CD14-positive monocyte (primary cell): ENCODE data around the gene BCL7B. TPM values are rescaled to one million over a fixed set of nuclear protein-coding genes. Genes with fewer than 3 reads are reported as not detected.

Source experiments
- DNase-seq, 3 donors: peaks; one replicate each; pipeline ENCODE4 v3.0.0-alpha.2; 2011 to 2022
- H2AFZ ChIP-seq: 2 replicates; pipeline ENCODE4 v1.6.0; 2012; ENCODE audit warnings: mild to moderate bottlenecking, low read depth, low read length, inconsistent platforms; ENCODE audit not compliant: insufficient read depth, poor library complexity, severe bottlenecking
- H3K27ac ChIP-seq, 2 donors: 1 replicate in 1 of 2; 2 replicates in 1 of 2; pipeline ENCODE4 v1.5.1; 2012 to 2013; ENCODE audit warnings: low read length in 2 of 2, control low read depth in 1 of 2, inconsistent platforms in 1 of 2, low read depth in 1 of 2, mild to moderate bottlenecking in 1 of 2
- H3K27me3 ChIP-seq, 2 donors: one replicate each; pipeline versions ENCODE4 v1.6.0 to v1.6.1; 2011 to 2013; ENCODE audit warnings: low read length in 2 of 2; ENCODE audit not compliant: control insufficient read depth in 2 of 2, insufficient read depth in 2 of 2
- H3K36me3 ChIP-seq, 2 donors: replicated peaks in 1 of 2; 1 replicate in 1 of 2; 2 replicates in 1 of 2; pipeline versions ENCODE4 v1.5.1 to v1.6.1; 2012 to 2013; ENCODE audit warnings: low read length in 2 of 2, control low read depth in 1 of 2, inconsistent platforms in 1 of 2, mild to moderate bottlenecking in 1 of 2; ENCODE audit not compliant: insufficient read depth in 2 of 2, control insufficient read depth in 1 of 2
- H3K4me1 ChIP-seq, 2 donors: 1 replicate in 1 of 2; 2 replicates in 1 of 2; pipeline versions ENCODE4 v1.5.1 to v1.6.1; 2012 to 2013; ENCODE audit warnings: low read length in 2 of 2, control low read depth in 1 of 2, inconsistent platforms in 1 of 2, mild to moderate bottlenecking in 1 of 2, moderate library complexity in 1 of 2; ENCODE audit not compliant: insufficient read depth in 2 of 2, control insufficient read depth in 1 of 2
- H3K4me2 ChIP-seq: replicated peaks from 2 replicates; pipeline ENCODE3; 2012; ENCODE audit warnings: low read length, moderate library complexity, mild to moderate bottlenecking; ENCODE audit not compliant: poor library complexity, severe bottlenecking; ENCODE audit errors: extremely low read depth
- H3K4me3 ChIP-seq, 3 experiments: fragments of 200-600 bp in 1 of 3; sonication (generic) in 1 of 3; replicated peaks in 1 of 3; 1 replicate in 2 of 3; 2 replicates in 1 of 3; pipeline ENCODE4 v1.5.1; 2011 to 2013; ENCODE audit warnings: low read length in 3 of 3, mild to moderate bottlenecking in 3 of 3, control low read depth in 2 of 3, low read depth in 2 of 3, inconsistent platforms in 1 of 3, moderate library complexity in 1 of 3
- H3K79me2 ChIP-seq: 2 replicates; pipeline ENCODE4 v1.6.0; 2012; ENCODE audit warnings: mild to moderate bottlenecking, control low read depth, inconsistent platforms, low read length, moderate library complexity; ENCODE audit not compliant: insufficient read depth
- H3K9ac ChIP-seq: 2 replicates; pipeline ENCODE4 v1.6.0; 2017; ENCODE audit warnings: low read length, mild to moderate bottlenecking; ENCODE audit not compliant: insufficient read depth, poor library complexity, severe bottlenecking
- H3K9me3 ChIP-seq, 2 donors: replicated peaks in 1 of 2; 1 replicate in 1 of 2; 2 replicates in 1 of 2; pipeline versions ENCODE4 v1.5.1 to v1.6.1; 2012 to 2013; ENCODE audit warnings: low read length in 2 of 2, control low read depth in 1 of 2; ENCODE audit not compliant: control insufficient read depth in 1 of 2, insufficient read depth in 1 of 2
- H4K20me1 ChIP-seq: 2 replicates; pipeline ENCODE4 v1.6.0; 2012; ENCODE audit warnings: mild to moderate bottlenecking, low read length, control low read depth, moderate library complexity; ENCODE audit not compliant: insufficient read depth
- H3K27ac Mint-ChIP-seq, 7 donors: one replicate each; pipeline ENCODE4 v1.8.0; 2020; ENCODE audit warnings: mild to moderate bottlenecking in 7 of 7, mixed read lengths in 7 of 7, moderate library complexity in 6 of 7, inconsistent platforms in 2 of 7
- H3K27me3 Mint-ChIP-seq, 3 donors: one replicate each; pipeline ENCODE4 v1.8.0; 2021 to 2022; ENCODE audit warnings: low read depth in 3 of 3, mild to moderate bottlenecking in 3 of 3, mixed read lengths in 3 of 3, moderate library complexity in 3 of 3, inconsistent platforms in 1 of 3
- H3K36me3 Mint-ChIP-seq, 2 donors: one replicate each; pipeline ENCODE4 v1.8.0; 2020; ENCODE audit warnings: mixed read lengths in 2 of 2, inconsistent platforms in 1 of 2, mild to moderate bottlenecking in 1 of 2
- H3K4me1 Mint-ChIP-seq: one replicate; pipeline ENCODE4 v1.8.0; 2020; ENCODE audit warnings: mild to moderate bottlenecking, mixed read lengths
- H3K4me3 Mint-ChIP-seq, 2 donors: one replicate each; pipeline ENCODE4 v1.8.0; 2020; ENCODE audit warnings: mild to moderate bottlenecking in 2 of 2, mixed read lengths in 2 of 2, moderate library complexity in 1 of 2
- H3K9me3 Mint-ChIP-seq, 7 donors: one replicate each; pipeline ENCODE4 v1.8.0; 2020 to 2022; ENCODE audit warnings: mixed read lengths in 7 of 7, mild to moderate bottlenecking in 6 of 7, moderate library complexity in 6 of 7, inconsistent platforms in 2 of 7
- WGBS: methylation state at CpG from one replicate; pipeline ENCODE4 v1.1.5; 2013; ENCODE audit warnings: missing lambda C conversion rate; ENCODE audit not compliant: insufficient coverage; 5-methylcytosine and 5-hydroxymethylcytosine counted together
- intact Hi-C, 2 donors: fragments of 100-400 bp; cut with micrococcal nuclease; formaldehyde crosslinking; loops; one replicate each; pipeline versions ENCODE4 v1.15.0 to v1.15.1; 2023
- polyA plus RNA-seq, 3 donors: library from polyadenylated mRNA; depleted of rRNA in 1 of 3; unstranded in 2 of 3; stranded (reverse) in 1 of 3; fragments of 300-500 nt in 2 of 3; fragments of >200 nt in 1 of 3; fragmentation: Illumina TruSeq in 2 of 3; gene quantifications; 1 replicate in 2 of 3; 2 replicates in 1 of 3; pipeline ENCODE4 v1.2.3, GENCODE V29; 2012 to 2021
- TF ChIP-seq, protein P1 (sequence below): fragments of 200-600 bp; IDR thresholded peaks from one replicate; pipeline ENCODE4 v1.8.0; 2022; ENCODE audit warnings: antibody characterized with exemption, mild to moderate bottlenecking

Gene BCL7B
- polyA plus RNA-seq, 3 donors, result 53.5 to 73.8 (median 68.7) TPM

DNA sequence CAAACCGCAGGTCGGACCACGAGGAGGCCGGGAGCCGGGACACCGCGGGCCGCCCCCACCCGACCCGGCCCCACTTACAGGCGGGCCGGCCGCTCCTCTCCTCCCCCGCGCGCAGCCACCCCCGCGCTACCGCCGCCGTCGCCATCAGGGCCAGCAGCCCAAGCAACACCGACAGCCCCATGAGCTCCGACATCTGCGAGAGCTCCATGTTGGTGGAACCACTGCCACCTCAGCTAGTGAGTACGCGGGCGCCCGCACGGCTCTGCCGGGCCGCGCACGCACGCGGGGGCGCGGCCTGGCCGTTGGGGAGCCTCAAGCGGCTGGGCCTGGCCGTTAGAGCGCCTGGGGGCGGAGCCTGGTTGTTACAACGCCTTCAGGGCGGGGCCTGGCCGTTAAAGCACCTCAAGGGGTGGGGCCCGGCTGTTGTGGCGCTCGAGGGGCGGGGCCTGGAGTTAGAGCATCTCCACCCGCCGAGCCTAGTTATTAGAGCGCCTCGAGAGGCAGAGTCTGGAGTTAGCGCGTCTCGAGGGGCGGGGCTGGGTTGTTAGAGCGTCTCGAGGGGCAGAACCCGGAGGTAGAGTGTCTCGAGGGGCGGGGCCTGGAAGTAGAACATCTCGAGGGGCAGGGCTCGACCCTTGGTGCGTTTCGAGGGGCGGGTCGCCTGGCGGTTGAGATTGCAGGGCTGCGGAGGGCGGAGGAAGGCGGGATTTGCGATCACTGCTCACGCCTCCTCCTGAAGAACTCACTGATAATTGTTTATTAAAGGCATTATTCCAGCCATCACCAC lies 21.0 kb upstream of the BCL7B start, which contains the start of gene TBL2:
Gene TBL2, minus strand, starts transcription at position 238 of the 787 bp plus-strand sequence. Its CDS starts 30 bp downstream, at position 208.
- peak within 1 kb of the TSS; percentile 88 to 94 for H3K4me3 Mint-ChIP-seq
- peaks cover 20 to 23% of the 10 kb centered on the region in 2 donors for H3K36me3 Mint-ChIP-seq
- H3K79me2 ChIP-seq, result peaks cover 45% of the 10 kb centered on the region
- peaks cover 13% of the 10 kb centered on the region for H4K20me1 ChIP-seq
- H3K36me3 ChIP-seq, result peaks cover 14 to 15% of the 10 kb centered on the region in 2 donors
- H3K27me3 ChIP-seq, result no peaks in the 10 kb centered on the region
- peak within 1 kb of the TSS; percentile 98 to 99 (median 99) for H3K27ac Mint-ChIP-seq
- peaks cover 47% of the 10 kb centered on the region for H3K4me1 Mint-ChIP-seq
- H3K9ac ChIP-seq, result peak within 1 kb of the TSS; percentile 84
- H3K9me3 ChIP-seq, result no peaks in the 10 kb centered on the region
- H3K4me1 ChIP-seq, result peaks cover 59 to 69% of the 10 kb centered on the region in 2 donors
- peak; percentile 97 to 100 (median 98) for DNase-seq
- peaks cover 0 to 4% (median 0%) of the 10 kb centered on the region in 7 donors for H3K9me3 Mint-ChIP-seq
- H3K27ac ChIP-seq, result peak within 1 kb of the TSS; percentile 87 to 90
- H3K4me3 ChIP-seq, result peak within 1 kb of the TSS; percentile 80 to 92 (median 91)
- TF ChIP-seq, protein P1, sequence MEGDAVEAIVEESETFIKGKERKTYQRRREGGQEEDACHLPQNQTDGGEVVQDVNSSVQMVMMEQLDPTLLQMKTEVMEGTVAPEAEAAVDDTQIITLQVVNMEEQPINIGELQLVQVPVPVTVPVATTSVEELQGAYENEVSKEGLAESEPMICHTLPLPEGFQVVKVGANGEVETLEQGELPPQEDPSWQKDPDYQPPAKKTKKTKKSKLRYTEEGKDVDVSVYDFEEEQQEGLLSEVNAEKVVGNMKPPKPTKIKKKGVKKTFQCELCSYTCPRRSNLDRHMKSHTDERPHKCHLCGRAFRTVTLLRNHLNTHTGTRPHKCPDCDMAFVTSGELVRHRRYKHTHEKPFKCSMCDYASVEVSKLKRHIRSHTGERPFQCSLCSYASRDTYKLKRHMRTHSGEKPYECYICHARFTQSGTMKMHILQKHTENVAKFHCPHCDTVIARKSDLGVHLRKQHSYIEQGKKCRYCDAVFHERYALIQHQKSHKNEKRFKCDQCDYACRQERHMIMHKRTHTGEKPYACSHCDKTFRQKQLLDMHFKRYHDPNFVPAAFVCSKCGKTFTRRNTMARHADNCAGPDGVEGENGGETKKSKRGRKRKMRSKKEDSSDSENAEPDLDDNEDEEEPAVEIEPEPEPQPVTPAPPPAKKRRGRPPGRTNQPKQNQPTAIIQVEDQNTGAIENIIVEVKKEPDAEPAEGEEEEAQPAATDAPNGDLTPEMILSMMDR, result peak; percentile 4
- peak within 1 kb of the TSS; percentile 95 for H3K4me2 ChIP-seq
- H3K27me3 Mint-ChIP-seq, result no peaks in the 10 kb centered on the region
- intact Hi-C loops, result loop anchor here in 1 of 2 donors (2.0 kb wide), 2 partner anchors 22 to 56 kb away; partner anchors contain the start of genes BAZ1B and BCL7B
- peak within 1 kb of the TSS; percentile 79 for H2AFZ ChIP-seq
- WGBS, result under 1% methylated on average over 60 of the region's 75 CpGs

DNA sequence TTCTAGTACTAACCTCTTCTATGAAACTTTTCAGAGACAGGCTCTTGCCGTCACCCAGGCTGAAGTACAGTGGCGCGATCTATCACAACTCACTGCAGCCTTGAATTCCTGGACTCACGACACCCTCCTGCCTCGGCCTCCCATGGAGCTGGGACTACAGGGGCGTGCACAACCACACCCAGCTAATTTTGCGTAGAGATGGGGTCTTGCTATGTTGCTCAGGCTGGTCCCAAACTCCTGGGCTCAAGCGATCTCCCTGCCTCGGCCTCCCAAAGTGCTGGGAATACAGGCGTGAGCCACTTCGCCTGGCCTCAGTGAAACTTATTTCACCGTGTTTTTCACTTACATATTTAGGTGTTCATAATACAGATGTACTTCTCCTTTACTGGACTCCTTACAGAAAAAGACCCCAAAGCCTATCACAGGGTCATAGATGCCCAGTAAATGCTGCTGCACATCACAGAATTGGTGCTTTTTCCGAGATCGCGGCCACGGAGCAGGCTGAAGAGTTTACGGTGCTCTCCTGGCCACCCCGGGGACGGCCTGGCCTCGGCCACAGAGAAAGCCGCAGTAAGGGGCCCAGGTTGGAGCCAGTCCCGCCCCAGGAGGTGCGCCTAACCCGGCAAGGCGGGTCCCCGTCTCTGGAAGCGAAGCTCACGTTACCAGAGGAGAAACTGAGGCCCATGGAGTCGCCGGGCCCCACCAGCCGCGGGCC lies 20.3 kb upstream of the BCL7B start:
- H3K36me3 ChIP-seq, result peaks cover 21 to 23% of the 10 kb centered on the region in 2 donors
- Mint-ChIP-seq H3K4me3 (peak overlapping the region; percentile 88 to 94), H3K9me3 (peaks cover 0 to 4% (median 0%) of the 10 kb centered on the region in 7 donors), H3K27ac (peak overlapping the region; percentile 75 to 99 (median 88)), H3K4me1 (peaks cover 40% of the 10 kb centered on the region), H3K36me3 (peaks cover 27 to 31% of the 10 kb centered on the region in 2 donors), H3K27me3 (no peaks in the 10 kb centered on the region)
- H3K27me3 ChIP-seq, result no peaks in the 10 kb centered on the region
- peak overlapping the region; percentile 87 to 90 for H3K27ac ChIP-seq
- peaks cover 19% of the 10 kb centered on the region for H4K20me1 ChIP-seq
- peak overlapping the region; percentile 79 for H2AFZ ChIP-seq
- peaks cover 52% of the 10 kb centered on the region for H3K79me2 ChIP-seq
- H3K4me1 ChIP-seq, result peaks cover 52 to 61% of the 10 kb centered on the region in 2 donors
- DNase-seq, result no peak
- H3K4me2 ChIP-seq, result peak overlapping the region; percentile 95
- peak overlapping the region; percentile 84 for H3K9ac ChIP-seq
- peak overlapping the region; percentile 80 to 92 (median 91) for H3K4me3 ChIP-seq
- WGBS, result 15% methylated on average over 29 of the region's 32 CpGs
- TF ChIP-seq, protein P1, result no peak
- no peaks in the 10 kb centered on the region for H3K9me3 ChIP-seq
- intact Hi-C loops, result loop anchor here in 1 of 2 donors (2.0 kb wide), 2 partner anchors 21 to 55 kb away; partner anchors contain the start of genes BAZ1B and BCL7B
